ENCODE measurements around the gene MOB3A. TPM values are rescaled to one million over a fixed set of nuclear protein-coding genes. Genes with fewer than 3 reads are reported as not detected.

The MOB3A gene
- total and polyA plus RNA-seq, 9 of the 15 experiments (the other 6 are each of a cell fraction or from before 2014, with no cell fraction given), result 1.1 to 24.1 (median 6.0) TPM

DNA sequence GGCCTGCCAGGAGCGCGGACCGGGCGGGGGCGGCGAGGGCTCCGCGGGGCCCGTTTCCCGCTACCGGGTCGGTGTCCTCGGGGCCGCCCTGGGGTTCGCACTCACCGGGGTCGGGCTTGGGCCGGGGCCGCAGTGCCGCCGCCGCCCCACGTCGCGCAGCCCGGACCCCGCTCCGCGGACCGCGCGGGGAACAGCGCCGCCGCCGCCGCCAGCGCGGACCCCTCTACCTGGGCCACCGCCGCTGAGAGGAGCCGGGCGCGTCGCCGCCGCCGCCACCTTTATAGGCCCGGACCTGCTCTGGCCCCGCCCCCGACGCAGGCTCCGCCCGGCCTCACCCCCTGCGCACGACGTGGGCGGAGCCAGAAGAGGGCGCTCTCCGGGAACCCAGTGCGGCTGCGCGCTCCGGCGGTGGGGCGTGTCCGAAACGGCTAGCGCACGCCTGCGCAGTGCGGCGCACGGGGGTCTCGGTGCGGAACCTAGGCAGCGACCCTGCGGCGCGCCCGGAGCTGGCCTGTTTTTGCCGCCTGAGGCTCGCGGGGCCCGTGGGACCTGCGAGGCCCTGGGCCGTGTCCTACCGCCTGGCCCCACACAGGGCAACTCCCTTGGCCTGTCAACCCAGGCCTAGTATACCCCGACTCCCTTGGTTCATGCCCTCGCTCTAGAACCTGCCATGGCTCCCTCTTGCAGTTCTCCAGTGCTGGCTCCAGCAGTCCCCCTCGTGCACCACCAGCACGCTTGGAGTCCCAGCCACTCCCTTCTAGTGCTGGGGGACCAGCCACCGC lies 44.9 kb downstream of the MOB3A start, which contains the start of gene MKNK2:
TSS of gene MKNK2 (minus strand) at position 254 of the 782 bp plus-strand sequence. CDS start 393 bp downstream, outside the sequence.
- ChIA-PET CTCF (ENCODE audit: low intra/inter-chr PET ratio) (interaction anchor here (0.6 kb wide), 1 partner anchor 9 kb away, joined by 4 read pairs; no protein-coding TSS in a partner anchor), POLR2A (interaction anchor here (0.6 to 2.5 kb wide), 9 partner anchors 9 to 425 kb away, joined by 3 to 18 read pairs (median 4); partner anchors contain the start of gene GADD45B)
- Histone ChIP-seq H3K27ac (ENCODE audit: extremely low read depth, low read depth, low read length) (peak within 1 kb of the TSS; percentile 90), H3K9me3 (replicated peaks; ENCODE audit: control insufficient read depth, insufficient read depth, low read depth, low read length) (no peaks in the 10 kb centered on the region), H3K9me1 (ENCODE audit: control insufficient read depth, insufficient read depth, low read length) (peaks cover 7% of the 10 kb centered on the region), H3K4me2 (ENCODE audit: insufficient read depth, low read length) (peak within 1 kb of the TSS; percentile 85), H3K36me3 (ENCODE audit: control insufficient read depth, insufficient read depth, low read length) (peaks cover 37% of the 10 kb centered on the region; the same call in 2 of the 3 replicates), H3K9ac (ENCODE audit: insufficient read depth in 1 of 2, low read depth in 2 of 2, low read length in 2 of 2) (peak within 1 kb of the TSS; percentile 87 to 99), H3K27me3 (ENCODE audit: control insufficient read depth in 2 of 2, insufficient read depth in 2 of 2, low read length in 2 of 2) (no peaks in the 10 kb centered on the region), H4K20me1 (replicated peaks; ENCODE audit: control insufficient read depth, insufficient read depth, low read length) (peaks cover 19% of the 10 kb centered on the region), H3K4me3 (peak within 1 kb of the TSS; percentile 90), H3K79me2 (ENCODE audit: control insufficient read depth, insufficient read depth, low read length) (peaks cover 51% of the 10 kb centered on the region), H2AFZ (ENCODE audit: low read depth, low read length) (peak within 1 kb of the TSS; percentile 96), H3K4me1 (replicated peaks in 1 of 2; ENCODE audit: control insufficient read depth in 2 of 2, insufficient read depth in 2 of 2, low read length in 2 of 2) (peaks cover 31 to 78% of the 10 kb centered on the region in 2 experiments)
- in situ Hi-C loops (cut with MboI), result no loop called here
- 3% methylated on average over 72 of the region's 93 CpGs for WGBS (ENCODE audit: insufficient coverage, low coverage, missing lambda C conversion rate)
- DNase-seq (ENCODE audit: extremely low read depth in 1 of 4, low spot score in 3 of 4), result peak; percentile 87 to 97 (median 91)
- intact Hi-C loops (cut with micrococcal nuclease), result no loop called here
- TSS peak; percentile 85 for BruUV-seq (replicated peaks)
- peak; percentile 72 for ATAC-seq
- FAIRE-seq, result peak; percentile 94
- TF ChIP-seq ZNF583 (CRISPR knock-in tag; IDR thresholded peaks at IDR 0.05) (0 out of 2 replicates have a peak, but pooled peaks have one; percentile 24), CBFB (CRISPR knock-in tag; IDR thresholded peaks at IDR 0.05) (0 out of 2 replicates have a peak, but pooled peaks have one; percentile 68), NR1H2 (CRISPR knock-in tag; IDR thresholded peaks at IDR 0.05) (peak; percentile 49; the same call in 1 of the 2 replicates), SAFB (IDR thresholded peaks at IDR 0.05; ENCODE audit: borderline replicate concordance, low read depth, low read length) (no peak), STAT5B (CRISPR knock-in tag; IDR thresholded peaks at IDR 0.05) (no peak), RBM25 (IDR thresholded peaks at IDR 0.05; ENCODE audit: low read depth, low read length, severe bottlenecking) (peak; percentile 81), KLF16 (IDR thresholded peaks at IDR 0.05) (no peak), ZNF263 (CRISPR knock-in tag; IDR thresholded peaks at IDR 0.05; ENCODE audit: borderline replicate concordance) (peak; percentile 63; the same call in 1 of the 2 replicates), ZNF282 (CRISPR knock-in tag; IDR thresholded peaks at IDR 0.05) (0 out of 2 replicates have a peak, but pooled peaks have one; percentile 66), HCFC1 (IDR thresholded peaks at IDR 0.05; ENCODE audit: low read depth, low read length) (peak; percentile 70), SPI1 (IDR thresholded peaks at IDR 0.05; ENCODE audit: borderline replicate concordance, low read depth, low read length) (0 out of 2 replicates have a peak, but pooled peaks have one; percentile 2), NR2C1 (IDR thresholded peaks at IDR 0.05) (no peak), NR2C1 (tag; IDR thresholded peaks at IDR 0.05) (0 out of 2 replicates have a peak, but pooled peaks have one; percentile 28), RCOR1 (IDR thresholded peaks at IDR 0.05; ENCODE audit: borderline replicate concordance in 1 of 2, low read depth in 2 of 2, low read length in 2 of 2) (peak; percentile 62 to 78; a peak in 3 of 4 replicates), MEF2A (IDR thresholded peaks at IDR 0.05; ENCODE audit: control insufficient read depth, low read depth, low read length) (no peak), POLR2B (IDR thresholded peaks at IDR 0.05; ENCODE audit: low read depth, partially characterized antibody) (peak; percentile 80)
- TF ChIP-seq, protein P1, sequence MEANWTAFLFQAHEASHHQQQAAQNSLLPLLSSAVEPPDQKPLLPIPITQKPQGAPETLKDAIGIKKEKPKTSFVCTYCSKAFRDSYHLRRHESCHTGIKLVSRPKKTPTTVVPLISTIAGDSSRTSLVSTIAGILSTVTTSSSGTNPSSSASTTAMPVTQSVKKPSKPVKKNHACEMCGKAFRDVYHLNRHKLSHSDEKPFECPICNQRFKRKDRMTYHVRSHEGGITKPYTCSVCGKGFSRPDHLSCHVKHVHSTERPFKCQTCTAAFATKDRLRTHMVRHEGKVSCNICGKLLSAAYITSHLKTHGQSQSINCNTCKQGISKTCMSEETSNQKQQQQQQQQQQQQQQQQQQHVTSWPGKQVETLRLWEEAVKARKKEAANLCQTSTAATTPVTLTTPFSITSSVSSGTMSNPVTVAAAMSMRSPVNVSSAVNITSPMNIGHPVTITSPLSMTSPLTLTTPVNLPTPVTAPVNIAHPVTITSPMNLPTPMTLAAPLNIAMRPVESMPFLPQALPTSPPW (CRISPR knock-in tag; IDR thresholded peaks at IDR 0.05), result peak; percentile 74
- TF ChIP-seq, protein P2, sequence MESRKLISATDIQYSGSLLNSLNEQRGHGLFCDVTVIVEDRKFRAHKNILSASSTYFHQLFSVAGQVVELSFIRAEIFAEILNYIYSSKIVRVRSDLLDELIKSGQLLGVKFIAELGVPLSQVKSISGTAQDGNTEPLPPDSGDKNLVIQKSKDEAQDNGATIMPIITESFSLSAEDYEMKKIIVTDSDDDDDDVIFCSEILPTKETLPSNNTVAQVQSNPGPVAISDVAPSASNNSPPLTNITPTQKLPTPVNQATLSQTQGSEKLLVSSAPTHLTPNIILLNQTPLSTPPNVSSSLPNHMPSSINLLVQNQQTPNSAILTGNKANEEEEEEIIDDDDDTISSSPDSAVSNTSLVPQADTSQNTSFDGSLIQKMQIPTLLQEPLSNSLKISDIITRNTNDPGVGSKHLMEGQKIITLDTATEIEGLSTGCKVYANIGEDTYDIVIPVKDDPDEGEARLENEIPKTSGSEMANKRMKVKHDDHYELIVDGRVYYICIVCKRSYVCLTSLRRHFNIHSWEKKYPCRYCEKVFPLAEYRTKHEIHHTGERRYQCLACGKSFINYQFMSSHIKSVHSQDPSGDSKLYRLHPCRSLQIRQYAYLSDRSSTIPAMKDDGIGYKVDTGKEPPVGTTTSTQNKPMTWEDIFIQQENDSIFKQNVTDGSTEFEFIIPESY (CRISPR knock-in tag; IDR thresholded peaks at IDR 0.05), result peak; percentile 69

Measured in K562 (cell line).